Measurements from ENCODE around the gene IGIP. TPM values are rescaled to one million over a fixed set of nuclear protein-coding genes. Genes with fewer than 3 reads are reported as not detected.

Gene IGIP
- total and polyA plus RNA-seq, 2 of the 8 experiments (the other 6 are each of a cell fraction or from before 2014, with no cell fraction given), result 0.32 to 0.69 TPM

GRCh38 chr5:140166911-140167310 lies 41.2 kb downstream of the IGIP start:
- no peak overlapping the region for H4K91ac ChIP-seq (replicated peaks; ENCODE audit: insufficient read length, low read length)
- H3K23ac ChIP-seq (ENCODE audit: insufficient read length), result no peak overlapping the region
- H3K79me1 ChIP-seq (ENCODE audit: low read depth, low read length), result no peaks in the 10 kb centered on the region
- no peak overlapping the region for H3K14ac ChIP-seq (ENCODE audit: insufficient read length)
- no peak overlapping the region for H4K8ac ChIP-seq (ENCODE audit: extremely low read depth, insufficient read depth, low read length)
- no peaks in the 10 kb centered on the region for H3K23me2 ChIP-seq (ENCODE audit: low read depth, low read length)
- FAIRE-seq, result no peak
- H2AK5ac ChIP-seq (ENCODE audit: low read depth, low read length), result no peak overlapping the region
- no peaks in the 10 kb centered on the region for H3K9me3 ChIP-seq (ENCODE audit: insufficient read depth in 2 of 2, low read depth in 1 of 2, low read length in 1 of 2)
- no peaks in the 10 kb centered on the region for H4K20me1 ChIP-seq (replicated peaks in 1 of 2; ENCODE audit: control insufficient read depth in 1 of 2, insufficient read depth in 2 of 2, low read length in 2 of 2)
- POLR2A ChIA-PET (ENCODE audit: partially characterized antibody), result no interaction called here
- H2BK120ac ChIP-seq (replicated peaks; ENCODE audit: low read depth, low read length), result no peak overlapping the region
- H3K4me3 ChIP-seq (ENCODE audit: extremely low read depth in 1 of 4, insufficient read depth in 2 of 4, low read depth in 3 of 4, low read length in 4 of 4), result no peak overlapping the region
- no peak overlapping the region for H2BK12ac ChIP-seq (ENCODE audit: low read depth, low read length)
- no peak overlapping the region for H2BK15ac ChIP-seq (ENCODE audit: low read length)
- H3K79me2 ChIP-seq (ENCODE audit: control insufficient read depth in 1 of 2, insufficient read depth in 2 of 2, low read length in 2 of 2), result no peaks in the 10 kb centered on the region
- CTCF ChIA-PET (ENCODE audit: partially characterized antibody), result interaction anchor here (0.7 to 1.5 kb wide), 6 partner anchors 11 to 198 kb away, joined by 3 to 9 read pairs (median 3); no protein-coding TSS in a partner anchor
- no peak overlapping the region for H2BK20ac ChIP-seq (ENCODE audit: low read length)
- no peak overlapping the region for H3K4me2 ChIP-seq (ENCODE audit: insufficient read depth in 1 of 2, low read depth in 2 of 2, low read length in 2 of 2)
- no peak for DNase-seq (ENCODE audit: low read depth in 1 of 2, low spot score in 2 of 2)
- no peak overlapping the region for H3K18ac ChIP-seq (ENCODE audit: extremely low read depth, low read length)
- H3K27me3 ChIP-seq (replicated peaks in 1 of 4; ENCODE audit: control insufficient read depth in 3 of 4, extremely low read depth in 1 of 4, insufficient read depth in 3 of 4, low read length in 3 of 4), result no peaks in the 10 kb centered on the region
- no peak overlapping the region for H3K27ac ChIP-seq (ENCODE audit: low read depth, low read length)
- no peaks in the 10 kb centered on the region for H3K36me3 ChIP-seq (ENCODE audit: control insufficient read depth in 2 of 4, insufficient read depth in 4 of 4, low read length in 3 of 4)
- H3K9ac ChIP-seq (replicated peaks in 1 of 4; ENCODE audit: extremely low read depth in 1 of 4, low read depth in 3 of 4, low read length in 3 of 4), result no peak overlapping the region
- no peak overlapping the region for H3K4ac ChIP-seq (replicated peaks; ENCODE audit: insufficient read length, low read depth, low read length)
- no peak overlapping the region for H4K5ac ChIP-seq (ENCODE audit: insufficient read length, low read depth, low read length)
- H3K4me1 ChIP-seq (replicated peaks in 1 of 4; ENCODE audit: control insufficient read depth in 3 of 4, insufficient read depth in 4 of 4, low read length in 3 of 4), result no peaks in the 10 kb centered on the region
- no peak overlapping the region for H3K56ac ChIP-seq (replicated peaks; ENCODE audit: insufficient read length, low read depth, low read length)
- no peak overlapping the region for H2AFZ ChIP-seq (ENCODE audit: low read length)
- no peak overlapping the region for H2BK5ac ChIP-seq (ENCODE audit: low read depth, low read length)
- TF ChIP-seq RNF2 (IDR thresholded peaks at IDR 0.05; ENCODE audit: borderline replicate concordance, low read depth, low read length, missing control alignments, poor library complexity, severe bottlenecking), result no peak
- no peak for TF ChIP-seq NRF1 (IDR thresholded peaks at IDR 0.05; ENCODE audit: low read depth, low read length)
- TF ChIP-seq EGR1 (IDR thresholded peaks at IDR 0.05; ENCODE audit: borderline replicate concordance, low read depth, low read length), result no peak
- TF ChIP-seq BACH1 (IDR thresholded peaks at IDR 0.05; ENCODE audit: low read length), result no peak
- TF ChIP-seq CREB1 (IDR thresholded peaks at IDR 0.05), result no peak
- no peak for TF ChIP-seq CTCF (IDR thresholded peaks at IDR 0.05; ENCODE audit: control extremely low read depth in 1 of 3, insufficient read depth in 1 of 3, low read depth in 1 of 3, low read length in 3 of 3)
- TF ChIP-seq, protein P1, sequence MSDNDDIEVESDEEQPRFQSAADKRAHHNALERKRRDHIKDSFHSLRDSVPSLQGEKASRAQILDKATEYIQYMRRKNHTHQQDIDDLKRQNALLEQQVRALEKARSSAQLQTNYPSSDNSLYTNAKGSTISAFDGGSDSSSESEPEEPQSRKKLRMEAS (IDR thresholded peaks at IDR 0.05), result no peak
- TF ChIP-seq TAF7 (optimal IDR thresholded peaks at IDR 0.05; ENCODE audit: borderline replicate concordance, low read depth, low read length), result no peak
- TF ChIP-seq EP300 (IDR thresholded peaks at IDR 0.05; ENCODE audit: borderline replicate concordance in 1 of 2, low read depth in 2 of 2, low read length in 2 of 2), result no peak
- no peak for TF ChIP-seq RBBP5 (IDR thresholded peaks at IDR 0.05; ENCODE audit: borderline replicate concordance, low read depth, low read length)
- no peak for TF ChIP-seq SP2 (IDR thresholded peaks at IDR 0.05; ENCODE audit: low read length)
- TF ChIP-seq BRCA1 (IDR thresholded peaks at IDR 0.05; ENCODE audit: low read depth, low read length), result no peak
- no peak for TF ChIP-seq TCF12 (IDR thresholded peaks at IDR 0.05; ENCODE audit: low read depth, low read length)

Measured in H1 (cell line).